HCT116 (cell line): Measurements from ENCODE around the gene MROH7. TPM values are rescaled to one million over a fixed set of nuclear protein-coding genes. Genes with fewer than 3 reads are reported as not detected.

ENCODE experiments used
- ATAC-seq: fragments of 200-7000 bp; cut with Tn5 transposase; 2 replicates; pipeline ENCODE4 v1.9.1; 2020; ENCODE audit warnings: mild to moderate bottlenecking, moderate library complexity
- BruUV-seq: library from RNA; stranded (reverse); fragments of 400-500 nt; replicated peaks from 2 replicates; lab custom pipeline; 2021; lab: Mats Ljungman, UMichigan
- CTCF ChIA-PET: fragments of 300-600 bp; sonication (Branson Sonifier 250); formaldehyde crosslinking; loops from one replicate; lab custom pipeline; 2021; ENCODE audit warnings: antibody characterized with exemption; lab: Charles Lee
- POLR2A ChIA-PET: fragments of 300-600, 350-600 bp; sonication (Branson Sonifier 250); formaldehyde crosslinking; loops from one replicate; lab custom pipeline; 2021; ENCODE audit warnings: antibody characterized with exemption; lab: Charles Lee
- RAD21 ChIA-PET, 2 experiments: fragments of 300-600 bp; sonication (Branson Sonifier 250); formaldehyde crosslinking; loops; one replicate each; lab custom pipeline; 2023; ENCODE audit warnings: low total read pairs in 2 of 2; ENCODE audit not compliant: uncharacterized antibody in 2 of 2, unreplicated experiment in 2 of 2, low non-redundant PET in 1 of 2; lab: Charles Lee
- DNase-seq: peaks from one replicate; pipeline ENCODE4 v3.0.0-alpha.2; 2010; ENCODE audit warnings: low read depth, low spot score
- H2AFZ ChIP-seq: fragments of 200-600 bp; shearing (Covaris generic), sonication (generic); 2 replicates; pipeline ENCODE4 v1.6.1; 2017; ENCODE audit warnings: low read depth, mixed run types, mixed read lengths, antibody characterized with exemption, low read length; ENCODE audit not compliant: poor library complexity, severe bottlenecking
- H3K27ac ChIP-seq: 2 replicates; pipeline ENCODE4 v1.5.1; 2012; ENCODE audit warnings: low read depth, low read length
- H3K27me3 ChIP-seq: fragments of 200-600 bp; sonication (generic); 2 replicates; pipeline ENCODE4 v1.6.1; 2016; ENCODE audit warnings: mixed run types, low read length, mixed read lengths; ENCODE audit not compliant: insufficient read depth
- H3K36me3 ChIP-seq, 2 experiments: fragments of 200-500 bp in 1 of 2; fragments of 200-600 bp in 1 of 2; sonication (Bioruptor generic) in 1 of 2; sonication (generic) in 1 of 2; 2 replicates each; pipeline versions ENCODE4 v1.5.1 to v1.6.1; 2014 to 2016; ENCODE audit warnings: low read length in 2 of 2, inconsistent platforms in 1 of 2, mixed read lengths in 1 of 2, mixed run types in 1 of 2; ENCODE audit not compliant: insufficient read depth in 2 of 2, control insufficient read depth in 1 of 2
- H3K4me1 ChIP-seq, 2 experiments: fragments of 200-600 bp in 1 of 2; sonication (generic) in 1 of 2; 2 replicates each; pipeline versions ENCODE4 v1.5.1 to v1.6.1; 2012 to 2017; ENCODE audit warnings: low read length in 2 of 2, inconsistent platforms in 1 of 2, mild to moderate bottlenecking in 1 of 2, mixed read lengths in 1 of 2, mixed run types in 1 of 2, moderate library complexity in 1 of 2; ENCODE audit not compliant: insufficient read depth in 2 of 2, control insufficient read depth in 1 of 2
- H3K4me2 ChIP-seq: fragments of 200-600 bp; sonication (generic); 2 replicates; pipeline ENCODE4 v1.6.1; 2017; ENCODE audit warnings: mixed run types, low read length, mixed read lengths
- H3K4me3 ChIP-seq, 2 experiments: fragments of 200-600 bp in 1 of 2; sonication (generic) in 1 of 2; replicated peaks in 1 of 2; 2 replicates each; pipeline ENCODE4 v1.5.1; 2011 to 2016; ENCODE audit warnings: low read length in 2 of 2, control low read depth in 1 of 2, low read depth in 1 of 2, mild to moderate bottlenecking in 1 of 2, mixed read lengths in 1 of 2, mixed run types in 1 of 2
- H3K79me2 ChIP-seq: fragments of 200-600 bp; sonication (generic); 2 replicates; pipeline ENCODE4 v1.6.1; 2017; ENCODE audit warnings: mild to moderate bottlenecking, mixed run types, low read length, moderate library complexity, mixed read lengths; ENCODE audit not compliant: insufficient read depth
- H3K9ac ChIP-seq: fragments of 200-600 bp; sonication (generic); 2 replicates; pipeline ENCODE4 v1.6.1; 2016; ENCODE audit warnings: low read length, mixed read lengths
- H3K9me2 ChIP-seq: fragments of 200-600 bp; sonication (generic), shearing (Covaris generic); 2 replicates; pipeline ENCODE4 v1.6.1; 2017; ENCODE audit warnings: mixed run types, mild to moderate bottlenecking, moderate library complexity; ENCODE audit not compliant: insufficient read depth
- H3K9me3 ChIP-seq, 2 experiments: fragments of 200-500 bp in 1 of 2; fragments of 200-600 bp in 1 of 2; sonication (Bioruptor generic) in 1 of 2; sonication (generic) in 1 of 2; 2 replicates each; pipeline ENCODE4 v1.6.1; 2014 to 2017; ENCODE audit warnings: low read length in 2 of 2, mixed read lengths in 2 of 2, inconsistent platforms in 1 of 2, low read depth in 1 of 2, mild to moderate bottlenecking in 1 of 2, mixed run types in 1 of 2, moderate library complexity in 1 of 2; ENCODE audit not compliant: control insufficient read depth in 1 of 2, insufficient read depth in 1 of 2
- H4K20me1 ChIP-seq: fragments of 200-600 bp; sonication (generic), shearing (Covaris generic); 2 replicates; pipeline ENCODE4 v1.6.1; 2017; ENCODE audit warnings: mixed run types, mild to moderate bottlenecking, moderate library complexity; ENCODE audit not compliant: insufficient read depth
- CBX3 ChIP-seq: IDR thresholded peaks from 2 replicates; pipeline ENCODE4 v1.6.1; 2012; ENCODE audit warnings: low read depth
- CEBPB ChIP-seq: IDR thresholded peaks from 2 replicates; pipeline ENCODE4 v1.6.1; 2012; ENCODE audit warnings: low read depth
- EGR1 ChIP-seq: IDR thresholded peaks from 2 replicates; pipeline ENCODE4 v1.6.1; 2012; ENCODE audit warnings: low read depth
- EZH2phosphoT487 ChIP-seq: fragments of 200-600 bp; IDR thresholded peaks from 2 replicates; pipeline ENCODE4 v1.6.1; 2018; ENCODE audit warnings: antibody characterized with exemption, borderline replicate concordance
- POLR2AphosphoS5 ChIP-seq: IDR thresholded peaks from 2 replicates; pipeline ENCODE4 v1.6.1; 2011; ENCODE audit warnings: mild to moderate bottlenecking, low read depth, low read length, moderate library complexity
- RAD21 ChIP-seq: IDR thresholded peaks from 2 replicates; pipeline ENCODE4 v1.6.1; 2012; ENCODE audit warnings: low read depth, mild to moderate bottlenecking
- SIN3A ChIP-seq: IDR thresholded peaks from 2 replicates; pipeline ENCODE4 v1.6.1; 2012; ENCODE audit warnings: low read depth
- TCF7L2 ChIP-seq: IDR thresholded peaks from 2 replicates; pipeline ENCODE4 v1.7.0; 2011; ENCODE audit warnings: borderline replicate concordance, inconsistent platforms; ENCODE audit not compliant: insufficient read depth, insufficient read length; ENCODE audit errors: extremely low read depth
- YY1 ChIP-seq: IDR thresholded peaks from 2 replicates; pipeline ENCODE4 v1.6.1; 2011; ENCODE audit warnings: low read length, low read depth, moderate library complexity, mild to moderate bottlenecking; ENCODE audit not compliant: insufficient replicate concordance; ENCODE audit errors: extremely low read depth
- ZFX ChIP-seq: fragments of 450-650 bp; IDR thresholded peaks from 2 replicates; pipeline ENCODE4 v1.6.1; 2017
- intact Hi-C: fragments of 100-400 bp; cut with micrococcal nuclease; formaldehyde crosslinking; loops from 2 replicates; pipeline ENCODE4 v1.10.0; 2022
- total RNA-seq: library from RNA; stranded (reverse); gene quantifications from one replicate; pipeline ENCODE4 v1.2.1, GENCODE V29; 2021; ENCODE audit not compliant: unreplicated experiment

The MROH7 gene
- total RNA-seq, 1 experiment from 2014 or later, result 1.1 TPM

DNA sequence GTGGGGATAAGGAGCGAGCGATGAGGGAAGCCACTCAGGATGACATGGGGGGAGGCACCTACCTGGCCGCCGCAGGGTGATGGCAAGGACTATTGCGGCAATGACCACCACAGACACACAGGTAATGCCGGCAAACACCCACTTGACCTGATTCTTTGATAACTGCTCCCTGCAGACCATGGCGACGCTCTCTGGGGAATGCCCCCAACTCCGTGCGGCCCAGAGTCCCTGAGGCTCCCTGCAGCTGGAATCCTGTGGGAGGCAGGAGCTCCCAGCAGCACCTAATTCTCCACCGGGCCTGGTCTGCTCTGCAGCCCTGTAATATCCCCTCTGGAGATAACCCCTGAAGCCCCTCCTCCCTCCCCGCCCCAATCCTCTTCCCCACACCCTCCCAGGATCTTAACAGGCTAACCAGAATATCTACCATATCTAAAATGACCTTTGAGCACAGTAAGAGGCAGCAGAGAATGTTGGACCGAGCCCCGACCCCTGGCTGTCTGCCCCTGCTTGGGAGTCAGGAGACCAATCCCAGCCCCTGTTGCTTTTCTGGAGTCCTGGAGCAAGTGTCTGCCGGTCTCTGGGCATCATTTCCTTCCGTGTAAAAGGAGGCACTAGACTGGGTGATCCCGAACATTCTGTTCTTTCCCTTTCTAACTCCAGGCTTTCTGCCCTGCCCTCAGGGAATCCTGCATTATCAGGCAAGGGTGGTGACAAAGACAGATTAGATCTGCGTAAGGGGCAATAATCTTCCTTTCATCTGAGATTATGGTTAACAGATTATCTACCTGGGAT, 18.2 kb upstream of the MROH7 start, which contains the start of gene FAM151A:
TSS of gene FAM151A (minus strand) at position 310 of the 792 bp plus-strand sequence. CDS start at position 180, 130 bp downstream.
- Histone ChIP-seq H2AFZ (no peak within 1 kb of the TSS), H3K9me2 (no peaks in the 10 kb centered on the region), H3K9me3 (no peaks in the 10 kb centered on the region), H3K4me3 (no peak within 1 kb of the TSS), H3K9ac (no peak within 1 kb of the TSS), H3K36me3 (no peaks in the 10 kb centered on the region), H3K27ac (no peak within 1 kb of the TSS), H4K20me1 (no peaks in the 10 kb centered on the region), H3K4me2 (no peak within 1 kb of the TSS), H3K4me1 (no peaks in the 10 kb centered on the region), H3K27me3 (no peaks in the 10 kb centered on the region), H3K79me2 (no peaks in the 10 kb centered on the region)
- no peak for ATAC-seq
- TF ChIP-seq ZFX (no peak), POLR2AphosphoS5 (no peak), EZH2phosphoT487 (no peak), TCF7L2 (no peak), EGR1 (no peak), CEBPB (no peak)
- intact Hi-C loops, result no loop called here
- CTCF ChIA-PET, result no interaction called here
- POLR2A ChIA-PET, result no interaction called here
- DNase-seq, result no peak
- RAD21 ChIA-PET, result no interaction called here
- BruUV-seq, result no TSS peak

DNA sequence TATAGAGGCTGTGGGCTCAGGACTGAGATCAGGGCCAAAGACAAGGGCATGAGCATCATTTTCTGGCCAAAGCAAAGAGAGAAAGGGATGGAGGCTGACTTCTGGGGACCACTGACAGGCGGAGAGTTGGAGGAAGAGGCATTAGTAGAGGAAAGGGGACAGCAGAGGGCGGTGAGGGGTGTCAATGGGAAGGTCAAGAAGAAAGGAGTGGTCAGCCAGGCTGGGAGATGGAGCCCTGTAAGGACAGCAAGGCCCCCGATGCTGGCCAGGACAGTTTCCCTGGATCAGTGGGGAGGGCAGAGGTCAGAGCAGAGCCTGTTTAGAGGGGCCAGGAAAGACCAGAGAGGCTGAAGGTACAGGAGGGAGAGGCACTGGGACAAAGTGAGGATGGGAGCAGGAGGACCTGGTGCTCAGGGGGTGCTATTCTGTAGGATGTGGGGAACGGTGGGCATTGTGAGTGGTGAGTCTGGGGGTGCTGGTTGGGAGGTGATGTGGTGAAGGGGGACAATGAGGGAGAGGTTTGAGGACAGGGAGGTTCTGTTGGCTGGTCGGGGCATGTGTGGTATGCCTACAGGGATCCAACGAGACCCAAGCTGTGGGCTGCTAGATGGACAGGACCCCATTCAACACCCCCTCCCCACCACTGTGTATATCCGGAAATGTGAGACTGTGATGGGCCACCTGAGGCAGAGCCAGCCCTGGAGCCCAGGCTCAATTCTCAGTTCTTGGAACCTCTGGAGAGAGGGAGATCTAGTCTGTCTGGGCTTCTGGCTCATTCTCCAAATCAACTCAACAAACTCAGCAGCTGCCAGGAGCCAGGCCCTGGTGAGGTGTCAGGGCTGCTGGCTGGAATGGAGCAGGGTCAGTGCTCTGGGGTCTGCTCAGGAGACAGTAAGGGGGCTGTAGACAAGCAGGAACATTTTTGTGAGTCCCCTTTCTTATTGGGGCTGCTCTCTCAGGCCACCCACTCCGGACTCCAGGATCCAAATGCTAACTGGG, 16.8 kb upstream of the MROH7 start:
- Histone ChIP-seq H3K9ac (no peak overlapping the region), H4K20me1 (no peaks in the 10 kb centered on the region), H3K27ac (no peak overlapping the region), H3K4me1 (no peaks in the 10 kb centered on the region), H3K9me3 (no peaks in the 10 kb centered on the region), H2AFZ (no peak overlapping the region), H3K36me3 (no peaks in the 10 kb centered on the region), H3K27me3 (no peaks in the 10 kb centered on the region), H3K9me2 (no peaks in the 10 kb centered on the region), H3K79me2 (no peaks in the 10 kb centered on the region), H3K4me2 (no peak overlapping the region), H3K4me3 (no peak overlapping the region)
- no TSS peak for BruUV-seq
- intact Hi-C loops, result no loop called here
- ChIA-PET RAD21 (no interaction called here), POLR2A (no interaction called here), CTCF (no interaction called here)
- TF ChIP-seq CBX3 (no peak), SIN3A (no peak), YY1 (no peak), EZH2phosphoT487 (no peak), POLR2AphosphoS5 (no peak), RAD21 (no peak)
- no peak for DNase-seq
- ATAC-seq, result no peak
